ENCODE data around the gene ZDHHC9. TPM values are rescaled to one million over a fixed set of nuclear protein-coding genes. Genes with fewer than 3 reads are reported as not detected.

ZDHHC9 gene
- total and polyA plus RNA-seq, 4 donors: 17.4 to 74.6 (median 40.6) TPM

DNA sequence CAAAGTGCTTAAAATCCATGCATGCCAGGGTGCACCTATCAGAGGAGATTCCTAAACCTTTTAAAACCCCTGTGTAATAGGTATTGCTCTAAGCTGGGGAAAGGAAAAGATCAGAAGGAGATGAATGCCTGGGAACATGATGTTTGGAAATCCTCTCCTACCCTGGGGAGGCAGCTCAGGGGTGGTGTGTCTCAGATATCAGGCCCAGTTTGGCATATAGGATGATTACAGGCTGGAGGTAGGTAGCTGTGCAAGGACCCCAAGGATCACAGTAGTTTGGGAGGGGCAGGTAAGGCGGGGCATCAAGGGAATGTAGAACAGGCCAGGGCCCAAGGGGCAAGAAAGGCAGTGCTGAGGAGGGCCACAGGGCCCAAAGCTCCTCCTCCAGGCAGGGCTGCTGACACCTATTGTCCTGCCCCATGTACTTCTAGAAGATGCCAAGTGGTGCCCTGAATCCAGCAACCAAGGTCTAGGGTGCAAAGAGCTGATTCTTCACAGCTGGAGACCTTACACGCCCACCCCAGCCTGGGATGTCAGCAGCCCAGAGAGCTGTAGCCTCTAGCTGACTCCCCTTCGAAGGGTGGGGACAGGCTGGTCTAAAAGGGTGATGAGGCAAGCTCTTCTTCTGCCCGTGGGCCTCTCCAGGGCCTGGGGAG, 46.3 kb downstream of the ZDHHC9 start:
- no peak for ATAC-seq (ENCODE audit: insufficient read depth, low FRiP score)
- Histone ChIP-seq H3K9me3 (ENCODE audit: control insufficient read depth in 4 of 4, insufficient read depth in 3 of 4, low read length in 3 of 4) (peaks cover 0 to 2% (median 0%) of the 10 kb centered on the region in 4 donors), H3K9ac (ENCODE audit: insufficient read depth in 1 of 2, low read length in 2 of 2) (no peak overlapping the region), H3K27ac (ENCODE audit: low read depth in 1 of 2, low read length in 1 of 2) (no peak overlapping the region), H3K36me3 (ENCODE audit: control insufficient read depth in 4 of 4, insufficient read depth in 4 of 4, low read length in 4 of 4) (no peaks in the 10 kb centered on the region), H3K27me3 (ENCODE audit: control insufficient read depth in 3 of 3, insufficient read depth in 3 of 3, low read length in 2 of 3) (no peaks in the 10 kb centered on the region), H3K4me3 (no peak overlapping the region), H3K4me1 (ENCODE audit: control insufficient read depth in 5 of 5, insufficient read depth in 5 of 5, low read length in 5 of 5) (no peaks in the 10 kb centered on the region)
- 69 to 84% methylated on average over 4 of the region's 4 CpGs for WGBS, 2 donors
- no peak for DNase-seq
- TF ChIP-seq, protein P1, sequence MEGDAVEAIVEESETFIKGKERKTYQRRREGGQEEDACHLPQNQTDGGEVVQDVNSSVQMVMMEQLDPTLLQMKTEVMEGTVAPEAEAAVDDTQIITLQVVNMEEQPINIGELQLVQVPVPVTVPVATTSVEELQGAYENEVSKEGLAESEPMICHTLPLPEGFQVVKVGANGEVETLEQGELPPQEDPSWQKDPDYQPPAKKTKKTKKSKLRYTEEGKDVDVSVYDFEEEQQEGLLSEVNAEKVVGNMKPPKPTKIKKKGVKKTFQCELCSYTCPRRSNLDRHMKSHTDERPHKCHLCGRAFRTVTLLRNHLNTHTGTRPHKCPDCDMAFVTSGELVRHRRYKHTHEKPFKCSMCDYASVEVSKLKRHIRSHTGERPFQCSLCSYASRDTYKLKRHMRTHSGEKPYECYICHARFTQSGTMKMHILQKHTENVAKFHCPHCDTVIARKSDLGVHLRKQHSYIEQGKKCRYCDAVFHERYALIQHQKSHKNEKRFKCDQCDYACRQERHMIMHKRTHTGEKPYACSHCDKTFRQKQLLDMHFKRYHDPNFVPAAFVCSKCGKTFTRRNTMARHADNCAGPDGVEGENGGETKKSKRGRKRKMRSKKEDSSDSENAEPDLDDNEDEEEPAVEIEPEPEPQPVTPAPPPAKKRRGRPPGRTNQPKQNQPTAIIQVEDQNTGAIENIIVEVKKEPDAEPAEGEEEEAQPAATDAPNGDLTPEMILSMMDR (IDR thresholded peaks at IDR 0.05; ENCODE audit: control extremely low read depth, extremely low read depth): no peak

DNA sequence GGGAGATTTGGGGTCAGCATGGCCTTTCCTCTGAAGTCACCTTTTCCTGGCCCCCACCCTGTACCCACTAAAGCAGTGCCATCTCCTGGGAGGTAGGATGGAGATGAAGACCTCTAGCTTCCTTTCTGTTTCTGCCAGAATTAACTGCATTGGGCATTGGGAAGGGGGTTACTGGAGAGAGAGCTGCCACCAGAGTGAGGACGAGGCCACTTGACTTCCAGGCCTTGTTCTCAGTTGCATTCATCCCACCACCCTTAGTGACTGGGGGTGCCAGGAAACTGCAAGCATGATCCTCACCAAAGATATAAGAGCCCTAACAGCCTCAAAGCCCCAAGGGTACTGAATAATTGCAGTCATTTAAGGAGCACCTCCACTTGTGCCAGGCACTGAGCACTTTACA, 48.1 kb downstream of the ZDHHC9 start:
- WGBS, 2 donors: 71 to 73% methylated on average over 1 of the region's 1 CpG
- no peak overlapping the region for H3K9ac ChIP-seq (ENCODE audit: insufficient read depth in 1 of 2, low read length in 2 of 2)
- H3K4me1 ChIP-seq (ENCODE audit: control insufficient read depth in 5 of 5, insufficient read depth in 5 of 5, low read length in 5 of 5): no peaks in the 10 kb centered on the region
- no peak for DNase-seq
- H3K9me3 ChIP-seq (ENCODE audit: control insufficient read depth in 4 of 4, insufficient read depth in 3 of 4, low read length in 3 of 4): peaks cover 0 to 2% (median 0%) of the 10 kb centered on the region in 4 donors
- no peak for ATAC-seq (ENCODE audit: insufficient read depth, low FRiP score)
- H3K36me3 ChIP-seq (ENCODE audit: control insufficient read depth in 4 of 4, insufficient read depth in 4 of 4, low read length in 4 of 4): no peaks in the 10 kb centered on the region
- TF ChIP-seq, protein P1 (IDR thresholded peaks at IDR 0.05; ENCODE audit: control extremely low read depth, extremely low read depth): no peak
- no peak overlapping the region for H3K27ac ChIP-seq (ENCODE audit: low read depth in 1 of 2, low read length in 1 of 2)
- no peaks in the 10 kb centered on the region for H3K27me3 ChIP-seq (ENCODE audit: control insufficient read depth in 3 of 3, insufficient read depth in 3 of 3, low read length in 2 of 3)
- H3K4me3 ChIP-seq: no peak overlapping the region

DNA sequence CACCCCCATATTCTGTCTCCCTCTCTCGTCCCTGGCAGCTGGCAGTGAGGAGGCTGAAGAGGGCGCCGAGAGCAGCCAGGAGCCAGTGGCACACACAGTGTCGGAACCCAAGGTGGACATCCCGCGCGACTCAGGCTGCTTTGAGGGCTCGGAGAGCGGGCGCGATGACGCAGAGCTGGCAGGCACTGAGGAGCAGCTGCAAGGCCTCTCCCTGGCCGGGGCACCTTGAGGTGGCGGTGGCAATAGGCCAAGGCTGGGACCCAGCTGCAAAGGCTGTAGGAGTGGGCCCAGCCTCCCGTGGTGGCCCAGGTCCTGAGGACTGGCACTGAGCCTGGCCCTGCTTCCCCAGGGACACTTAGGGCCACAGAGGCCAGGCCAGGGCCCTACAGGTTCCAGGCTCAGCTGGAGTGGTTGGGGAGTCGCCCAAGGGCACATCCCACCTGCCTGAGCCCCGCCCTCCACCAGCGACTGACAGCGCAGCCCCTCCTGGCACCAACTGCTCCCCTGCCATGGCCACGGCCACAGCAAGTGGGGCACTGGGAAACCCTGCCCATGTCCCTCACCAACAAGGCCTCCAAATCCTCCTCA, 50.0 kb downstream of the ZDHHC9 start:
- no peaks in the 10 kb centered on the region for H3K4me1 ChIP-seq (ENCODE audit: control insufficient read depth in 5 of 5, insufficient read depth in 5 of 5, low read length in 5 of 5)
- WGBS, 2 donors: 81 to 92% methylated on average over 17 to 20 of the region's 20 CpGs
- ATAC-seq (ENCODE audit: insufficient read depth, low FRiP score): no peak
- no peak overlapping the region for H3K4me3 ChIP-seq
- H3K27me3 ChIP-seq (ENCODE audit: control insufficient read depth in 3 of 3, insufficient read depth in 3 of 3, low read length in 2 of 3): no peaks in the 10 kb centered on the region
- no peak for DNase-seq
- no peaks in the 10 kb centered on the region for H3K36me3 ChIP-seq (ENCODE audit: control insufficient read depth in 4 of 4, insufficient read depth in 4 of 4, low read length in 4 of 4)
- no peak overlapping the region for H3K9ac ChIP-seq (ENCODE audit: insufficient read depth in 1 of 2, low read length in 2 of 2)
- H3K9me3 ChIP-seq (ENCODE audit: control insufficient read depth in 4 of 4, insufficient read depth in 3 of 4, low read length in 3 of 4): peaks cover 0 to 2% (median 0%) of the 10 kb centered on the region in 4 donors
- no peak overlapping the region for H3K27ac ChIP-seq (ENCODE audit: low read depth in 1 of 2, low read length in 1 of 2)
- TF ChIP-seq, protein P1 (IDR thresholded peaks at IDR 0.05; ENCODE audit: control extremely low read depth, extremely low read depth): no peak
